ENCODE data around the gene ELMO2.
A peak's percentile ranks its signal among the peaks of the same experiment; 100 is the strongest.

The ELMO2 gene

GRCh38 chr20:46368902-46369268 lies 37.5 kb downstream of the ELMO2 start:
- Histone ChIP-seq H3K27me3 (ENCODE audit: low read depth) (no peaks in the 10 kb centered on the region), H3K36me3 (replicated peaks) (peaks cover 60% of the 10 kb centered on the region), H3K4me1 (no peaks in the 10 kb centered on the region), H3K9me3 (no peaks in the 10 kb centered on the region), H3K4me3 (no peak overlapping the region)
- in situ Hi-C loops (cut with MboI; ENCODE audit: low sequenced_read_pairs), result no loop called here
- no peak for DNase-seq (ENCODE audit: low spot score in 2 of 2)

DNA sequence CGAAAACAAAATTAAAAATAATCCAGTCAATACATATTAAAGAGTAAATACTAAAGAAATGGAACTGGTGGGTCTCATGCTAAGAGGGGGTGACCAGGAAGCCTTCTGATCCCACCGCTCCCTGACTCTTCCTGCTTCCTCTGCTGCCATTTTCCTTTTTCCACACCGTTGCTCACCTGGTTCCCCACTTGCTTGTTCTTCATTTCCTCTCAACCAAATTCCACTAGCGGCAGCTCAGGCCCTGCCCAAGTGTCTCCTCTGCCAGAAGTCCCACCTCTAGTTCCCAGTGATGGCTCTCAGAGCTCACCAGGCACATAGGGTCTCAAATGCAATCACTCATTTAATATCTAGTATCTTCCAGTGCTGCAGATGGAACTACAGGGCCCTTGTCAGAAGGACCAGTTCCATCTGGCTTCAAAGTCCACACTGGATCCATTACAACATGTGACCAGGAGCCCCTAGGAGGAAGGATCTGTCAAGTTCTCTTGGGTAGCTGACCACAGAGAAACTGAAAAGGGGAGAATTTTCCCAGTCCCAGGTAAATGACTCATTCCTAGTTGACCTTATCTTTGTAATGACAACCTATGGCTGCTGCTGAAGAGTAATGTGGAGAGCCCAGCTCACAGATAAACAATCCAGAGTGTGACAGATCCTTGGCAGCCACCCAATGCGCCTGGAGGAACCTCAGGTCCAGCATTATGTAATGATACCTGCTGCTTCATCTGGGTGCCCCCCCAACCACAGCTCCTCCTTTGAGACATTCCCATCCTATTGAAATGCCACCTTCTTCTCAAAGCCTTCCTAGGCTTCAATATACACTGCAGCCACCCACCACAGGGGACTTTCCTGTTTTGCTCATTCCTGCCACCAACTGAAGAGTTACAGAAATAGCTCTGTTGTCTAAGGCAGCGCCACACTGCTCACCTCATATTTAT lies 38.2 kb downstream of the ELMO2 start:
- Histone ChIP-seq H3K27me3 (ENCODE audit: low read depth) (no peaks in the 10 kb centered on the region), H3K4me3 (no peak overlapping the region), H3K36me3 (replicated peaks) (peaks cover 57% of the 10 kb centered on the region), H3K9me3 (no peaks in the 10 kb centered on the region), H3K4me1 (no peaks in the 10 kb centered on the region)
- no peak for DNase-seq (ENCODE audit: low spot score in 2 of 2)
- in situ Hi-C loops (cut with MboI; ENCODE audit: low sequenced_read_pairs), result no loop called here

DNA sequence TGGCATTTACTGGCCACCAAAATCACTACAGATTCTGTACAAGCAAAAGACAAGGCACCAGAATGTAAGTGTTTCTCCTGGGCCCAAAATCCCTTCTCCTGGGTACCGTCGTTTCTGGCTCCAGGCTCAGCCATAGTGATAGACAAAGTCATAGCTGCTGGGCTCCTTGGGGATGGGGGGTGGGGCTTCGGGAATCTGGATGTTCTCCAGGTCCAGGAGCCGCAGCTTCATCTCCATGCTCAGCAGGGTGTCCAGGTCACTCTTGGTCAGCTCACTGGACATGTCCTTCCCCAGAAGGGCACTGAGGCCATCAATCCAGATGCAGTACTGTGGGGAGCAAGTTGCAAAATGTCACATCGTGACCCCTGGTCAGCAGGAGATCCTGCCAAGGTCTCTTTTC lies 39.2 kb downstream of the ELMO2 start:
- in situ Hi-C loops (cut with MboI; ENCODE audit: low sequenced_read_pairs), result no loop called here
- Histone ChIP-seq H3K4me1 (no peaks in the 10 kb centered on the region), H3K9me3 (no peaks in the 10 kb centered on the region), H3K27me3 (ENCODE audit: low read depth) (no peaks in the 10 kb centered on the region), H3K36me3 (replicated peaks) (peaks cover 51% of the 10 kb centered on the region), H3K4me3 (no peak overlapping the region)
- DNase-seq (ENCODE audit: low spot score in 2 of 2), result no peak

GRCh38 chr20:46366826-46367225 lies 39.6 kb downstream of the ELMO2 start:
- H3K9me3 ChIP-seq, result no peaks in the 10 kb centered on the region
- H3K4me3 ChIP-seq, result no peak overlapping the region
- DNase-seq (ENCODE audit: low spot score in 2 of 2), result no peak
- no peaks in the 10 kb centered on the region for H3K4me1 ChIP-seq
- H3K36me3 ChIP-seq (replicated peaks), result peaks cover 47% of the 10 kb centered on the region
- no peaks in the 10 kb centered on the region for H3K27me3 ChIP-seq (ENCODE audit: low read depth)
- in situ Hi-C loops (cut with MboI; ENCODE audit: low sequenced_read_pairs), result no loop called here

DNA sequence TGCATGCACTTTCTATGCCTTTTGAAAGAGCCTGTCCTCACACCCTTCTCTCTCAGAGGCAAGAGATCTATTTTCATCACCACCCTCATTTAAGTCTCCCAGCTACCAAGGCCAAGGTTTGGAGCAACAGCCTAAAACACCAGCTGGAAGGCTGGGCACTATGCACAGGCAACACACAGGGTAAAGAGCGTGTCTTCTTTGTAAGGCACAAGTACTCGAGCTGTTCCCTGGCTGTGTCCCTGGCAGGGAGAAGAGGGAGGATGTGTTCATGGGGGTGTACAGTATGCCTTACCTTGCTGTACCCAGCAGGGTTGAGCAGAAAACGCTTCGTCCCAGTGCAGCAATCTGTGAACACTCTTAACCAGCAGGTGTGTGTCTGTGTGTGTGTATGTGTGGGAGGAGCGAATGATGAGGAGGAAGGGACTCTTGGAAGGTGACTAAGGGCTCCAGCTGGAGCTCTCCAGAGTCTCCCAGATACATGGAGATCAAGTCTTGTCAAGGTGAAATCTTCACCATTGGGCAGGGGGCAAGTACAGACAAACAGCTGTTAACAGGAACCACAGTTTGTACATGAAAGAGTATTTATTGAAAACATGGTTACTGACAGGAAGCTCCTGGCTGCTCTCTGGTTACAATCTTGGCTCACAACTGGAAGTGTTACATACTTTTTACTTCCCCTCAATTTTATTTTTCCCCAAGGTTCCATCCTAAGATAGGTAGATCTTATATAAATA lies 40.8 kb downstream of the ELMO2 start:
- in situ Hi-C loops (cut with MboI; ENCODE audit: low sequenced_read_pairs), result no loop called here
- Histone ChIP-seq H3K4me1 (no peaks in the 10 kb centered on the region), H3K9me3 (no peaks in the 10 kb centered on the region), H3K27me3 (ENCODE audit: low read depth) (no peaks in the 10 kb centered on the region), H3K4me3 (no peak overlapping the region), H3K36me3 (replicated peaks) (peaks cover 36% of the 10 kb centered on the region)
- no peak for DNase-seq (ENCODE audit: low spot score in 2 of 2)

DNA sequence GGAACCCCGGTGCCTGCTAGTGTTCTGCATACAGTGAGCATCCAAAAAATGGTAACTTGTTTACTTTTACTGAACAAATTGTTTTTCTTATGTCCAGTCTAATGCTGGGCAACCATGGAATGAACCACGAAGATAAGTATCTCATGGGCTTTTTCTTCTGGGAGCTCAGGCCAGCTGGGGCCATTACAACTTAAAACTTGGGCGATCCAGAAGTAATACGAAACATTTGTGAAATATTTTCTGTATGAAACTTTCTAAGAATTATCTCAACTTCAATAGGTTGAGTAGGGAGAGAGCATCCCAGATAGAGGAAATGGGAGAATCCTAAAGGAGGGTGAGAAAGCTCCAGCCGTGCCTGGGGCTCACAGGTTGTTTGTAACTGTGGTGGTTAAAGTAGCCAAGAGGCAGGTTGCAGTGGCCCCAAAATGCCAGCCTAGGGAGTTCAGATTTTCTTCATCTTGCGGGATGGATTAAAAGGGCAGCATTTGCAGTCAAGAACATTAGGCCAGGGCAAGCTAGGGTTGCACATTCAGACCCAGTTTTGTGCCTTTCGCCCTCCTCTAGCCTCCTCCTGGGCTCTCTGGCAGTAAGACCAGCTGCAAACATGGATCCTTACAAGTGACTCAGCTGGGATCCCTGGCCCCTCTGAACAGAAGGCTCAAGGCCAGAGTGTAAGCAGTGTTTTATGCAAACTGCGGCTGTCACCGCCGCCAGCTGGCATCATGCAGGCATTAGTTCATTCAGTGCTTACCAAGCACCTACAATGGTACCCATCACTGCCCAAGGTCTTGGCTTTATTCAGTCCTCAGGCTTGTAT lies 41.5 kb downstream of the ELMO2 start:
- in situ Hi-C loops (cut with MboI; ENCODE audit: low sequenced_read_pairs), result no loop called here
- H3K4me1 ChIP-seq, result no peaks in the 10 kb centered on the region
- peaks cover 29% of the 10 kb centered on the region for H3K36me3 ChIP-seq (replicated peaks)
- DNase-seq (ENCODE audit: low spot score in 2 of 2), result no peak
- H3K27me3 ChIP-seq (ENCODE audit: low read depth), result no peaks in the 10 kb centered on the region
- peak overlapping the region; percentile 100 for H3K4me3 ChIP-seq
- no peaks in the 10 kb centered on the region for H3K9me3 ChIP-seq

DNA sequence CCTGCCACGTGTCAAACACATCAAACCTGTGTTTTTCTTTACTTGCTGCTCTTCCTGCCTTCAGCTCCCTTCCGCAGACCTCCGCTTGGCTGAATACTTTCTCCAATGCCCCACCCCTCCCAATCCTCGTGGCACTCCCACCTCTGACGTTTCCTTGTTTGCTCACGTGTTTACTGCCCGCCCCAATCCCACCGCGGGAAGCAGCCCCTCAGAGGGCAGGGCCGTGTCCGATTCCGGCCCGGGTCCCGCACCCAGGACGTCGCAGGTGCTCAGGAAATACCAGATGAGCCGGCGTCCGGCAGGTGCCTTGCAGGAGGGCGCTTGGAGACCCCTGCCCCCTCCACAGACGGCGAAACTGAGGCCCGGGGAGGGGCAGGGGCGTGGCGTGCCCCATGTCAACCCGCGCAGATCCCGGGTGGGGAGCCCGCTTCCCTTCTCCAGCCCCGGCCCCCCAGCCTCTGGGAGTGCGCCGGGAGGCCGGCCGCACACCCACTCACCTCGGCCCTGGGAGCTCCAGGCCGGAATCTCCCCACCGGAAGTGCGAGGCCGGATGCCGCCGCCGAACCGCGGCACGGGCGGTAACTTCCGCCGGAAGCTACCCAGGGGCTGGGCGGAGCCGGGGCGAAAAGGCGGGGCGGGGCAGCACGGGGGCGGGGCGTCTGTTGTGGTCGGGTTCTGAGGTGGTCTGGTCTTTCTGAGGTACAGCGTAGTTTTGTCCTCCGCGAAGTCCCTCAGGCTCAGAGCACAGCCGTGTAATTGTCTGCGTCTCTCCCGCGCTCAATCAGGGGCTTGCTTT lies 42.3 kb downstream of the ELMO2 start:
- H3K27me3 ChIP-seq (ENCODE audit: low read depth), result no peaks in the 10 kb centered on the region
- in situ Hi-C loops (cut with MboI; ENCODE audit: low sequenced_read_pairs), result no loop called here
- H3K4me3 ChIP-seq, result peak overlapping the region; percentile 100
- no peaks in the 10 kb centered on the region for H3K9me3 ChIP-seq
- H3K36me3 ChIP-seq (replicated peaks), result peaks cover 27% of the 10 kb centered on the region
- DNase-seq (ENCODE audit: low spot score in 2 of 2), result peak; percentile 78 to 90
- no peaks in the 10 kb centered on the region for H3K4me1 ChIP-seq

DNA sequence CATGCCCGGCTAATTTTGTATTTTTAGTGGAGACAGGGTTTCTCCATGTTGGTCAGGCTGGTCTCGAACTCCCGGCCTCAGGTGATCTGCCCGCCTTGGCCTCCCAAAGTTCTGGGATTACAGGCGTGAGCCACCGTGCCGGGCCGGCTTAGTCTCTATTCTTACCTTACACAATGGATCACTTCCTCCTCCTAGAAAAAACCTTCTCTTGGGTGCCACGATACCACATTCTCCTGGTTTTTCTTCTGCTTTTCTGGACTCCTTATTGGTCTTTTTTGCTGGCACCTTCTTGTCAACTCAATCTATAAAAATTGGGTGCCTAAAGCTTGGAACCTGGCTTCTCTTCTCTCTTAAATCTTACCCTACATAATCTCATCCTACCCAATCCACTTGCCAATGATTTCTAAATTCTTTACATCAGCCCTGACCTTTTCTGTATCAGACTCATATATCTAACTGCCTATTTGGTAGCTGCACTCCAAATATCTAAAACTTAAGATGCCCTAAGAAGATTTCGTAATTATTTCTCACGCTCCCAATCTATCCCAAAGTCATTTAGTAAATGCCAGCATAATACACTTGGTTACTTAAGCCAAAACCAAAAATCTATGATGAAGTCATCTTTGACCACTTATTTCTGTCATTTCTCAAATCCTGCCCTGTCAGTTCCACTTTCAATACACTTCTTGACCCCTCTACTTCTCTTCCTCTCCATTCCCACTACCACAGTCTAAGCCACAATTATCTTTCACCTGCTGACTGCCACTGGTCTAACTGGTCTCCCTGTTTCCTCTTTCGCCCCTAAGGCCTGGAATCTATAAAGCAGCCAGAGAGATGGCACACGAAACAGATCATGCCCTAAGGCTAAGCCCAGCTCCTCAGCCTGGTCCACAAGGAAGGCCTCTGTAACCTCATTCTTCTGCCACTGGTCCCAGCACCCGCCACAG lies 43.2 kb downstream of the ELMO2 start:
- in situ Hi-C loops (cut with MboI; ENCODE audit: low sequenced_read_pairs), result no loop called here
- peaks cover 18% of the 10 kb centered on the region for H3K36me3 ChIP-seq (replicated peaks)
- DNase-seq (ENCODE audit: low spot score in 2 of 2), result no peak
- H3K4me1 ChIP-seq, result no peaks in the 10 kb centered on the region
- H3K4me3 ChIP-seq, result peak overlapping the region; percentile 100
- no peaks in the 10 kb centered on the region for H3K27me3 ChIP-seq (ENCODE audit: low read depth)
- H3K9me3 ChIP-seq, result no peaks in the 10 kb centered on the region

- Histone ChIP-seq H3K4me1 (no peaks in the 10 kb centered on the region), H3K4me3 (no peak overlapping the region), H3K27me3 (ENCODE audit: low read depth) (no peaks in the 10 kb centered on the region), H3K36me3 (replicated peaks) (peaks cover 9% of the 10 kb centered on the region), H3K9me3 (no peaks in the 10 kb centered on the region)
- no peak for DNase-seq (ENCODE audit: low spot score in 2 of 2)
- in situ Hi-C loops (cut with MboI; ENCODE audit: low sequenced_read_pairs), result no loop called here
These were observed 44.6 kb downstream of the ELMO2 start for GRCh38 chr20:46361811-46362210.

- Histone ChIP-seq H3K9me3 (no peaks in the 10 kb centered on the region), H3K4me3 (no peak overlapping the region), H3K36me3 (replicated peaks) (peaks cover 7% of the 10 kb centered on the region), H3K4me1 (no peaks in the 10 kb centered on the region), H3K27me3 (ENCODE audit: low read depth) (no peaks in the 10 kb centered on the region)
- no peak for DNase-seq (ENCODE audit: low spot score in 2 of 2)
- in situ Hi-C loops (cut with MboI; ENCODE audit: low sequenced_read_pairs), result no loop called here
These were observed 45.0 kb downstream of the ELMO2 start for GRCh38 chr20:46361381-46361780.

DNA sequence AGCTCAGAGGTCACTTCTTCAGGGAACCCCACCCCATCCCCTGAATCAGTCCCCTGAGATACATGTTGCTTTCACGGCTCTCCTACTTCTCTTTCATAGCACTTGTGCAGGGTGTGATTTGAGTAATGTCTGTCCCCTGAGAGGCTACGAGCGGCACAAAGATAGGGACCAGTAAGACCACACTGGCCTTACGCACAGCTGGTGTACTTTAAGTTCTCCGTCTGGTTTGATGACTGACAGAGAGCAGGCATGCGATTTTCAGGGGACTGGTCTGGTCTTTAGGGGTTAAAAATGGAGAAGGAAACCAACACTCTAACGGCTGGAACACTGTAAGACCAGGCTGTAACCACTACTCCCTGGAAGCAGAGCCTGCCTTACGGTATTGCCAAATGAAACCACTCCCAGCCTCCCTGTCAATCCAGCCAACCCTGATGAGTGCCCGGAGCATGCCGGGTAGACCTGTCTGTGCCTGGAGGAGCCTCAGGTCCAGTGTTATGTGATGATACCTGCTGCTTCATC lies 47.1 kb downstream of the ELMO2 start:
- Histone ChIP-seq H3K27me3 (ENCODE audit: low read depth) (no peaks in the 10 kb centered on the region), H3K4me3 (no peak overlapping the region), H3K9me3 (no peaks in the 10 kb centered on the region), H3K4me1 (no peaks in the 10 kb centered on the region), H3K36me3 (replicated peaks) (peaks cover 7% of the 10 kb centered on the region)
- in situ Hi-C loops (cut with MboI; ENCODE audit: low sequenced_read_pairs), result no loop called here
- no peak for DNase-seq (ENCODE audit: low spot score in 2 of 2)

GRCh38 chr20:46358346-46359058 lies 47.9 kb downstream of the ELMO2 start:
- DNase-seq (ENCODE audit: low spot score in 2 of 2), result no peak
- H3K36me3 ChIP-seq (replicated peaks), result peaks cover 4% of the 10 kb centered on the region; the same call in 1 of the 2 replicates
- in situ Hi-C loops (cut with MboI; ENCODE audit: low sequenced_read_pairs), result no loop called here
- H3K4me3 ChIP-seq, result no peak overlapping the region
- no peaks in the 10 kb centered on the region; the same call in 1 of the 2 replicates for H3K4me1 ChIP-seq
- no peaks in the 10 kb centered on the region for H3K9me3 ChIP-seq
- no peaks in the 10 kb centered on the region for H3K27me3 ChIP-seq (ENCODE audit: low read depth)

Measured in HAP-1 (cell line).